NCI-H2081 (cell line): Measurements from ENCODE around the gene DUSP7.

Source experiments
- DNase-seq, 2 experiments: peaks; one replicate each; lab custom pipeline; 2025; lab: John Stamatoyannopoulos, UW

DUSP7 gene

DNA sequence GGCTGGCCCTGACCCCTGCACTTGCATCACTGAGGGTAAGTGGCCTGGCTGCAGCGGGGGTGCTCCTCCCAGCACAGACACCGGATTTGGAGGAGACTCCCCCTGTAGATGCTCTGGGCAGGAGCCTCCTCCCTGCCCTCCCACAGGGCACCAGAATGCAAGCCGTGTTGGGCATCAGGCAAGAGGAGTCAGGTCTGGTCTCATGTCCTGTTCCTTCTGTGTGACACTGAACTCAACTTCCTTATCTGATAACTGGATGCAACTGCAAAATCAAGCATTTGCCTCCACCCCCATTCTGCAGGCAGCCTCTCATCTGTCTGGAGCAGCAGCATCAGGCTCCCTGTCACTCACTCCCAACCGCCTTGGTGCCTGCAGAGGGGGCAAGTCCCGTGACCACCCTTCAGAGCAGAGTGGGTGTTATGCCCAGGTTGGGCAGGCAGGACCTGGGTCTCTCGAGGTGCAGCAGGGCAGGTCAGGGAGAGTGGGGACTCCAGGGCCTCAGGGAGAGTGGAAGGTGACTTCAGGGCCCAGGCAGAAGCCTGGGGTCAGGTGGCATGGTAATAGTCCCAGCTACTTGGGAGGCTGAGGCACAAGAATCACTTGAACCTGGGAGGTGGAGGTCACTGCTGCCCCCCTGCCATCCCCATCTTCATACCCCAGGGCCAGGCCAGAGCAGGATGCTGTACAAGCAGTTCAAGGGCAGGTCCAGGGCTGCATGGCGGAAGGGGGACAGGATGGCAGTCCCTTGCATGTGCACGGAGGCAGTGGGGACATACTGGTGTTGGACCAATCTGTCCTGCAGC, 50.2 kb downstream of the DUSP7 start:
- no peak for DNase-seq

DNA sequence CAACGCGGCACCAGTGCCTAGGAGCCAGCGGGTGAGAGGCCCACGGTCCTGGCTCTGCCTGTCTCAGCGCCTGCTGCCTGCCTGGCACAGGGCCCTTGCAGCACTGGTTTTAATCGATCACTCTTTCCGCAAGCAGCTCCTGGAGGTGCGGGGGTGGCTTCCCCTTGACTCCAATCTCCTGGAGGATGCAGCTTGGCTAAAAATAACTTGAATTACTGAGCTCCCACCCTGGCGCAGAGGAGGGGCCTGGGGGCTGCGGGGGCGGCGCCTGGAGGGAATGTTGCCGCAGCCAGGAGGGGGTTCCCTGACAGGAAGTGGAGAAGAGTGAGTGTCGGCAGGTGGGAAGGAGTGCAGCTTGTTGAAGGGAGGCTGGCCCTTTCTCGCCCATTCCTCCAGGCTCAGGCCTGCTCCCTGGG, 50.8 kb downstream of the DUSP7 start:
- peak; percentile 35 to 61 for DNase-seq

DNA sequence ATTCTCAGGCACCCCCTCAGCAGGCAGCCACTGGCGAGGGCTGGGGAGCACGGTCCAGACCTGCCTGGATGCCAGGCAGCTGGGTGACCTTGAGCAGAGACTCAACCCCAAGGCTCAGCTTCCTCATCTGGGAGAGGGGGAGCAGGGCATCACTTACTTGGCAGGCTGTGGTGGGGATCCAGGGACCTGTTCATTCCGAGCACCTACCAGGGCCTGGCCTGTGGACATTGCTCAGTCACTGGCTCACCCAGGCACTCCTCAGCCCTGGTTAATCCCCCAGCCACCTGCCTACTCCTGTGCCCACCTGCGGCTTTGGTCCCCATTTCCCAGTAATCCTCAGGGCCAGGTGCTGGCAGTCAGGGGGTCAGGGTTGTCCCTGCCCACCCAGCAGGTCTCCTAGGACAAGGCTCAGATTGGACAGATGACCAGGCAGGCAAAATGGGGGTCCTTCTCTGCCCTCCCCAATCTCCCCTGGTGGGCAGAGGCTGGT, 51.4 kb downstream of the DUSP7 start:
- no peak for DNase-seq

DNA sequence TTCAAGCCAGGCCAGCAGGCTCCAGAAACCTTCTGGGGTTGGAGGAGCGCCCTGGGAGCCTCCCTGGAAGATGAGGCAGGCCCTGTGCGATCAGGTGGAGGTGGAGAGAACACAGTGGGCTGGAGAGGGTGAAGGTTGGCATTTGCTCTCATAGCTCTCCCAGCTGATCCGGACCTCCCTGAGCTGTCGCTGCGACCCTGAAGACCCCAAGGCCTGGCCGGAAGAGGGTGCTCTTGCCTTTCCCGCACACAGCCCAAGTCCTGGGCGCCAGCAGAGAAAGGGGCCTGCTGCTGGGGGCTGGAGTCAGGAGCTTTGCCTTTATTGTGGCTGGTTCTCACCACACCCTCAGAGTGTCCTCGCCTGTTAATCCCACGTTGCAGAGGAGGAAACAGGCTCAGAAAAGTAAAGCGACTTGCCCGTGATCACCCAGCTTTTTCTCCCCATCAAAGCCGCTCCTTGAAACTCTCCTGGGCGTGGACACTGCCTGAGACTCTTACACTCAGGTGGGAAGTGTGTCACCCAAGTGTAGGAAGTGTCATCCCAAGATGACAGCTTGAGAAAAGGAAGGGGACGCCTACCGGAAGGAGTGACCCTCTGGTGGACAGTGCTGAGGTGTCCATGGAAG, 52.1 kb downstream of the DUSP7 start:
- no peak for DNase-seq

DNA sequence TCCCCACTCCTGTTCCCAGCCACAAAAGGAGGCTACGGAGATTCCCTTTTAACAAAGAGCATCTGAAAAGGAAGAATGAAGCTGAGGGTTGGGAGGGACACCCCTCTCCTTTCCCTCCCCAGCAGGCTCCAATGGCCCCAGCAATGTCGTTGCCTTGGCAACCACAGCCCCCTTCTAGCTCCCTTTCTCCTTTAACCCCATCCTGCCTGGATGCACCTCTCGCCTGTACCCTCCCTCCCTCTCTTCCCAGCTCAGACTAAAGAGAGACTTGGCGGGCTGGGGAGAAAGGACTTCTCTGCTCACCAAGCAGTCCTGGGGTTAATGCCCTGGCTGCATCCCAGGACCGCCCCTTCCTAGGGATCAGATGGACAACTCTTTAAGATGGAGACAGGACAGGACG, 53.6 kb downstream of the DUSP7 start:
- DNase-seq: no peak

DNA sequence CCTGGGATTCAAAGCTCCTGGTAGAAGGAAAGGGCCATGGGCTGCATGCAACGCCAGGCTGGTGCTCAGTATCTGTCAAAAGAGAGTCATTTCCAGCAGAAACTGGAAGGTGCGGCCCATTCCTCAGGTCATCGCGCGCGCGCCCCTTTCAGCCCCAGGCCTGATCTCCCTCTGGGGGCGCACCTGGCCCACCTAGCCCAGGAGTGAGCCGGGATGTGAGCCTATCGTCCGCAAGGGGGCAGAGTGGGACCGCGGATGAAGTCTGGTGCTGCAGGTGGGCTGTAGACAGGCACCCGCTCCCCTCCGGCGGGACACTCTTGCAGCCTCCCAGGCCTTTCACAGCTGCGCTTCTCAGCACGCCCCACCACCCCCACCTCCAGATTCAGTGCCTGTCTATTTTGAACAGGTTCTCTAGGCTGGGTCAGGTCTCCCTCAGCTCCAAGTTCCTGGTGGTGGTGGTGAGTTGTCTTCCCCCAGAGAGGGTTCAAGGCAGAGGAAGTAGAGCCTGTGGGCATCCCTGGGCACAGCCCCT, 54.9 kb downstream of the DUSP7 start:
- peak; percentile 67 to 70 for DNase-seq

DNA sequence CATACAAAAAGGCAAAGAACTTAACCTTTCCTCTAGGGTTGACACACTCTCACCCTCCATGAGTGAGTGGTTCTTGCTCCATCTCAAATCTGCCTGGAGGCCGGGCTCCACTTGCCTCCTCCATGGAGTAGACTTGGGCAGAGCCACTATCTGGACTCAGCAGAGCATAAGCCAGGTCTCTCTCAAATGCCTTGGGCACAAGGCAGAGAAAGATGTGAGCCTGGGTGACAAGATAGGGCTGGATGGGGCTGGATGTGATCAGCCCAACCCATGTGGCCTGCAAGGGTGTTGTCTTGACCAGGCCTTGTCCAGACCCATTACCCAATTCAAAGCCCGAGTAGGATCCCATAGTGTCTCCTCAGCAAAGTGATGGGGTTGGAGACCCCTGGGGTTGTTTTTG, 56.5 kb downstream of the DUSP7 start:
- no peak for DNase-seq
